Posterior vena cava (tissue), 2 donors: ENCODE measurements around the gene PAPSS1. TPM values are rescaled to one million over a fixed set of nuclear protein-coding genes. Genes with fewer than 3 reads are reported as not detected.
"Not testable (repeated sequence)": the region's sequence is repeated elsewhere in the genome, so short reads cannot be mapped to it uniquely, and the experiment has no call there.

Experiments used
- DNase-seq: peaks from one replicate; pipeline ENCODE4 v3.0.0-alpha.2; 2020; ENCODE audit warnings: low spot score
- intact Hi-C, 2 donors: fragments of 100-400 bp; cut with DNase I; formaldehyde crosslinking; loops; one replicate each; pipeline versions ENCODE4 v1.14.1 to v1.14.2; 2022 to 2023
- total RNA-seq, 2 donors: library from RNA; stranded (reverse); fragmentation: NEBNext Ultra II Directional; extraction: Animal tissue kit (Norgen Biotek cat#: 25700); gene quantifications; one replicate each; pipeline ENCODE4 v1.2.1, GENCODE V29; 2021
- donor health status: DM: yes; HTN: yes; CAD: no.
- donor health status: DM: yes; HTN: yes; CAD: no.

PAPSS1 gene
- total RNA-seq, 2 donors from 2014 or later: 31.6 to 32.5 TPM

DNA sequence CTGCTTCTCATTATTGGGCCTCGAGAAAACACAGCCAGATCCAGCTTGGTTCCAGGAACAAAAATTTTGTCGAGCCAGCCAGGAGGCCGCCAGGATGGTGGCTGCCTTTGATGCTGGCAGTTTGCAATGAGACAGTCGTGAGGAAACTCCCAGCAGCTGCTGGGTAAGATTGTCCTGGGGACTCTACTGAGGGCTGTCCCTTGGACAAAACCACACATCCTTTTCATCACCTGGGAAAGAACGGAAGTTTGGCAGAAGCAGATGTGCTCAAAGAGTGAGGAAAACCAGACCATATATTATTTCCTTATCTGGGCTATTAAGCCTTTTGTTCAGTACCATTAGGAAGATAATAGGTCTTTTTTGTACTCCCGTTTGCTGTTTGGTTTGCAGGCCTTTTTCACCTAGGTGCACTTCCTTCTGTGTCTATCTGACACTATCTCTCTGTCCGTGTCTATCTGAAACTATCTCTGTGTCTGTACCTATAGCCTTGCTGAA is 13.4 kb upstream of the PAPSS1 start:
- intact Hi-C loops: no loop called here
- no peak for DNase-seq

DNA sequence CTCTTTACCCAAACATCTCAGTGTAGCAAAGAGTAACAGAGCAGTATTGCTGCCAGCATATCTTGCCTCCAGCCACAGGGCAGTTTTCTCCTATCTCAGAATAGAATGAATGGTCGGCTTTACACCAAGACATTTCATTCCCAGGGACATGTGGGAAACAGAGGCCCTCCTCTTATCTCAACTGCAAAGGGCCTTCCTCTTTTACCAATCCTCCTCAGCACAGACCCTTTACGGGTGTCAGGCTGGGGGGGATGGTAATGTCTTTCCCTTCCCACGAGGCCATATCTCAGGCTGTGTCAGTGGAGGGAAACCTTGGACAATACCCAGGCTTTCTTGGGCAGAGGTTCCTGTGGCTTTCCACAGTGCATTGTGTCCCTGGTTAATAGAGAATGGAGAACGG is 9.0 kb upstream of the PAPSS1 start:
- intact Hi-C loops, DNase-seq: not testable (repeated sequence)

DNA sequence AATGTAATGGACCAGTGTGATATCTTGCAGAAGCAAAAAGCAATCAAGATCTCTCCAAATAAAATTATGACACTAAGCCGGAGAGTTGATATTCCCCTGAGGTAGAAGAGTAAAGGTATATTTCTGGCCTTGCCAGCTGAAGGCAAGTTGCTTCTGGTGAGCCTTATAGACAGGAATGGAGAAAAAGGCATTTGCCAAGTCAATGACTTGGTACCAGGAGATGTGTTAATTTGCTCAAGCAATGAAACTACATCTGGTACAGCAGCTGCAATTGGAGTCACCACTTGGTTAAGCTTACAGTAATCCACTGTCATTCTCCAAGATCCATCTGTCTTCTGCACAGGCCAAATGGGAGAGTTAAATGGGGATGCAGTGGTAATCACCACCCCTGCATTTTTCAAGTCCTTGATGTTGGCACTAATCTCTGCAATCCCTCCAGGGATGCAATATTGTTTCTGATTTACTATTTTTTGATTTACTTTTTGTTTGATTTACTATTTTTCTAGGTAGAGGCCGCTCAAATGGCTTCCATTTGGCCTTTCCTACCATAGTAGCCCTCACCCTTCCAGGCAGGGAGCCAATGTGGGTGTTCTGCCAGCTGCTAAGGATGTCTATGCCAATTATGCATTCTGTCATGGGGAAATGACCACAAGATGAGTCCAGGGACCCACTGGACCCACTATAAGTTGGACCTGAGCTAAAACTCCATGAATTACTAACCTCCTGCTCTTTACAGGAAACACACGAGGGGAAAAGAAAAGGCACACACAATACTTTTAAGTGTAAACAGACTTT is 6.3 kb upstream of the PAPSS1 start:
- intact Hi-C loops, DNase-seq: not testable (repeated sequence)

DNA sequence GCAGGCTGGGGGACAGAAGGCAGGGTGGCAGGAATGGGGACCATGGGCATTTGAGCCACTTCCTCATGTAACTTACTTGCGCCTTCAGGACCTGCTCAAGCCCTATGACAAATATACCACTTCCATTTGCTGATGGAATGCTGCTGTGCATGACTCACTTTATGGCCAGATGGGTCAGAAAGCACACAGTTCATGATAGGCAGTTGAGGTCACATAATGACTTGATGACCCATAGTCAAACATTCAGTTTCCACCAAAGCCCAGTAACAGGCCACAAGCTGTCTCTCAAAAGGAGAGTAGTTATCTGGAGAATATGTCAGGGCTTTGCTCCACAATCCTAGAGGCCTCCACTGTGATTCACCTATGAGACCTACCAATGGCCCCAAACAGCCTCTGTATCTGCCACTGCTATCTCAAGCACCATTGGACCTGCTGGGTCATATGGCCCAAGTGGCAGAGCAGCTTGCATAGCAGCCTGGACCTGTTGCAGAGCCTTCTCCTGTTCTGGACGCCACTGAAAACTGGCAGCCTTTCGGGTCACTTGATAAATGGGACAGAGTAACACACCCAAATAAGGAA is 5.3 kb upstream of the PAPSS1 start:
- intact Hi-C loops: no loop called here

DNA sequence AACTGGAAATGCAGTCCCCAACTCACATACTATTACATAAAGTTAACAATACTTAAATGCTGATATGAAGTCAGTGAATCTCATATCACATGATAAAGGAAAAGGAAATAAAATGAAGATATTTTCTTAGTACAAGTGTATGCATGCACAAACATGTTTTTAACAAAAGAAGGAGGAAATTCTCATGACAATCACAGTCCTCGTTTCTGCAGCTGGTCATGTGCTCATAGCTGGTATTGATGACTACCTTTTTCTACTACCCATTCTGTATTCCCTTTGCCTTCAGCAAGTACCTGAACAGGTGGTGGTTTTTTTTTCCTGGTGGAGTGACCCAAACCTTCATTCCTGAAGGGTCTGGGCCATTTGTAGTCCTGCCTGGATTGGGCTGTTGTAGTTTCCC is 3.3 kb upstream of the PAPSS1 start:
- intact Hi-C loops, DNase-seq: not testable (repeated sequence)

More for the DNA sequence above, 5.3 kb upstream of the PAPSS1 start:
- DNase-seq: no peak

DNA sequence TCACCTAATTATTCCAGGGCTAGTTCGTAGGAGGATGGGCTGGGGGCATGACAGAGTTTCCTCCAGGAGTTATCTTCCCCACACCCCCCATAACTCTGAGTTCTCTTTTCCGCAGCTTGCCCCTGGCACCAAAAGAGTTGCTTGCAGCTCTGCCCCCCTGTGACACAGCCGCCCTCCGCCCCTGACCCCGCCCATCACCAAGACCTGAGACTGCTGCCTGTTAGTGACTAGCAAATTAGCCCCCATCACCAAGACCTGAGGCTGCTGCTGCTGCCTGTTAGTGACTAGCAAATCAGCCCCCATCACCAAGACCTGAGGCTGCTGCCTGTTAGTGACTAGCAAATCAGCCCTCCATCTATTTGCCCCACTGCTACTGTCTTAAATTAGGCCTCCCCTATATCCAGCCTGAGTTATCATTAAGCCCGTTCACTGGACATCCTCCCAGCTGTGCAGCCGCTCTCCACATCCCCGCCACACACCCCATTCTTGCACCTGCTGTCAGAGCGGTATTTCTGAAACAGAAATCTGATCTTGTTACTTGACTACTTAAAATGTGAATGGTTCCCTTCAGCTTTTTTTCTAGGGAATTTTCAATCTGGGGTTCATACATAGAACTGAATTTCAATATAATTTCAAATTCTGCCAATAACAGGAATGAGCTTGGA is 1.5 kb upstream of the PAPSS1 start:
- intact Hi-C loops: no loop called here
- DNase-seq: no peak

DNA sequence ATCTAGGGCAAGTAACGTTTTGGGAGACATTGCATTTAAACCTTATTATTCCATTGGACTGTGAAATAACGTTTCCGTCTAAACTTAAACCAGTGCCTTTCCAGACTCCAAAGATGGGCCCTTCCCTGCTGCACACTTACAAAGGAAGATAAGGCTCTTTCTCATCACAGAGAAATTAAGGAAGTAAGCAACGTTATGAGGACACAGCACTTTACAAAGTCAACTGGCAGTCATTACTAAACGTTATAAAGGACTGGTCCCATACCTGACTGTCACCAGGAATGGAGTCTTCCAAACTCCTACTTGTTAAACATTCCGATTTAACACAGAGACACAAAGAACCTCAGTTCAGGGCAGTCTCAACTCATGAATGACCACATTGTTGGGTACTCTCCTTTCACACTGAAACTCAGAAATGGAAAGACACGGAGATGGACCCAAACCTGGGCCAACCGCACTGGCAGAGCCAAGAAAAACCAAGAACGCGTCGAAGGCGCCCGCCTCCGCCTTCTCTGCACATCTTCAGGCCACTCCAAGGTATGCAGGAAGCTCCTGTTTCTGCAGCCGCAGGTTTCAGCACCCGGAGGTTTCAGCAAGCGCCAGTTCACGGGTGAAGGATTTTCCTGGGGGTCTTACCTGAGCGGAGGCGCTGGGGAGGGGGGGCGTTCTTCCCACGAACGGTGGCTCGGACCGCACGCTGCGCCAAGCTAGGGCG is 670 bp downstream of the PAPSS1 start:
- no peak for DNase-seq
- intact Hi-C loops: loop anchor here in 1 of 2 donors (5.0 kb wide), 1 partner anchor 1708 kb away; no protein-coding TSS in a partner anchor

DNA sequence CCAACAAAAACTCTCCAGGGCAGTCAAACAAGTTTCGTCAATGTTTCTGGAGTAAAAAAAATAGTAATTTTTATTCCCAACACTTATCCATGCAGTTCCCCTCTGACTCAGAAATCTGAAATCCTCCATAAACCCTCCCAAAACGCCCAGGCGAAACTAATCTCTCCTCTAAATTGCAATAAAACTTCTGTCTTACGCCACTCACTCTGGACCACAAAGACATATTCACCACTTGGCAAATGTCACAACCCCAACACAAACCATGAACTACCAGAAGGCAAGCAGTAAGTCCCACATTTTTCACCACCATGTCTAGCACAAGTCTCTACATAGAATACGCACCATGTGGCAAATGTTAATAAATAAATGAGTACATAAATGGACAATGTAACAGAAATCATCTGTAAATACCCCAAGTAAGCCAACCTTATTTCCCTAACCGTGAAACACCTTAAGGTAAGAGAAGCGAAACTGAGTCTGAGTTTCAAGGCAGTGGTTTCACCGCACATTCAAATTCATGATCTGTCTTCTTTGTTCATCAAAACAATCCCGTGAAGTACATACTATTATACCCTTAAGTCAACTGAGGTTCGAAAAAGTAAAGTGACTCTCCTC is 1.6 kb downstream of the PAPSS1 start:
- intact Hi-C loops: loop anchor here in 1 of 2 donors (5.0 kb wide), 1 partner anchor 1709 kb away; no protein-coding TSS in a partner anchor
- no peak for DNase-seq

DNA sequence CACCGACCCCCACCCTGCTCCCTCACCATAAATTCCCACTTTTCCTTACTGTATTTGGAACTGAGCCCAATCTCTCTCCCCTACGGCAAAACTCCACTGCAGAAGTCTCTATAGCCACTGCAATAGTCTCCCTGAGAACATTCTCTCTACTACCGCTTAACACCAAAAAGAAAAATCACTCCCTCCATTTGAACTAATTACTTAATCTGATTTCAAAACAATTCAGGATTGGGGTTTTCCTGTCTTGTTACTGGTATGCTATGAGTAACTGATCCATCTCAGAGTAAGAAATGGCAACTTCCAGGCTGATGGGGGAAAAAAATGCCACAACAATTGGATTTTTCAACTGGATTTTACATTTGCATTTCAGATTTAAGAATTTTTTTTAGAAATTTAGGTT is 5.8 kb downstream of the PAPSS1 start:
- intact Hi-C loops: no loop called here
- no peak for DNase-seq

DNA sequence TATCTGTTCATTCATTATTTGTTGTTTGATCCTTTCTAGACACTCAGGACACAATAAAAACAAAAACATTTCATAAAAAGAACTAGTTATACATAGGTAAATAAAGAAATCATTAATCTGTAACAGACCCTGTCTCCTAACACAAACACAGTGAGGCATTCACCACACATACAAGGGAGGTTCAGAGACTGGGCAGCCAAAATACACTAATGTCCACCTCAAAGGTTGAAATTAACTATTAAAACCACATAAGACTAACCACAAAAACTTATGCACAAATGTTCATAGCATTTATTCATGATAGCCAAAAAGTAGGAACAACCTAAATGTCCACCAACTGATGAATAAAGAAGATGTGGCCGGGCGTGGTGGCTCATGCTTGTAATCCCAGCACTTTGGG is 7.8 kb downstream of the PAPSS1 start:
- no peak for DNase-seq
- intact Hi-C loops: no loop called here

DNA sequence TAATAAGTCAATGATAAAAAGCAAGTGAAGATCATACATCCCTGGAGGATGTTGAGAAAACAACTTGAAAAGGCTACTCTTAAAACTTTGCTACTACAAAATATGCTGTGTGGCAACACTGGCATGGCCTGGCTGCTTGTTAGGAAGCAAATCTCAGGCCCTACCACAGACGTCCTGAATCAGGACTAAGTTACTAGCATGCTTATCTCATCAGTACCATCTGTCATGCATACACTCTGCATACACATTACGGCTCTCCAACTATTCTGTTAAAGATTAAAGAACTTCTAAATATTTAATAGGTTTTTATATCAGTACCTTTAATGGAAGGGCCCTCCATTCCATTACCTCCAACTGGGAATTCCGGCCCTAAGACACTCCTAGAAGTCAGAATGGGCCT is 8.2 kb downstream of the PAPSS1 start:
- intact Hi-C loops: no loop called here

DNA sequence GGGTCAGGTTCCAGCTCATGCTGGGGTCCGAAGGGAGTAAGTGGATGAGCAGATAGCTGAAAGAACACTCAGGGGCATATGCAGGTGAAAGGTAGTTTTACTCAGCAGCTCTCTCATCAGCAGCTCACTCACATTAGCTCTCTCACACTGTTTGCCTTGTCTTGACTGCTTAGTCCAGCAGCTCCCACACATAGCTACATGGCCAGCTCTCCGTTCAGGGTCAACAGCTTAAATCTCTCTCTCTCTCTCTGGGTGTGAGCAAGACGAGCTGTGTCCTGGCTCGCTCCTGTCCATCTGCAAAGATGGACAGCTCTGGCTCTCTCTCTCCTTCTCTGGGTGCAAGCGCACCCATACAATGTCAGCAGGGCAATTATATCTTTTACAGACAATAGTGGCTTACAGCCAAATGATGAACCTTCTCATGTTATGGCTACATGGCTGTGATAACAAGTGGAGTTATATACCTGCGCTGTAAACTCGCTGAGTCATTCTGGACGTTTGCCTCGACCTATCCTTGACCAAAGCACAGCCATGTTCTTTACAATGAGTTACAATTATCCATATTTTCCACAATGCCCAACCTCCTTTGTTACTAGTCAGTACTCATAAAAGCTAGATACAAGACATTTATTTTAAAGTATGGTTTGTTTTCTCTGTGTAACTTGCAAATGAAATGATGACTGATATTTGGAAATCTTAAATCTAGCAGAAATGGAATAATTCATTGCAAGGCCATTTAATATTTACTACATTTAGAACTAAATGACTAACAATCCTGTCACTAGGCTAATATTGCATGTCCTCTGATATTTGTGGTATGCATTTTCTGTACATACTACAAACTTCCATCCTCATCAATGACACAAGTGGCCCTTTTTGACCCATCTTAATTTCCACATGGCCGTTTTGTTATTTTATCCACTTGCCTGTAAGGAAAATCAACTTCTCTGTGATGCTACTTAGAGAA is 9.3 kb downstream of the PAPSS1 start:
- intact Hi-C loops: no loop called here
- no peak for DNase-seq

More for the DNA sequence above, 8.2 kb downstream of the PAPSS1 start:
- DNase-seq: no peak

DNA sequence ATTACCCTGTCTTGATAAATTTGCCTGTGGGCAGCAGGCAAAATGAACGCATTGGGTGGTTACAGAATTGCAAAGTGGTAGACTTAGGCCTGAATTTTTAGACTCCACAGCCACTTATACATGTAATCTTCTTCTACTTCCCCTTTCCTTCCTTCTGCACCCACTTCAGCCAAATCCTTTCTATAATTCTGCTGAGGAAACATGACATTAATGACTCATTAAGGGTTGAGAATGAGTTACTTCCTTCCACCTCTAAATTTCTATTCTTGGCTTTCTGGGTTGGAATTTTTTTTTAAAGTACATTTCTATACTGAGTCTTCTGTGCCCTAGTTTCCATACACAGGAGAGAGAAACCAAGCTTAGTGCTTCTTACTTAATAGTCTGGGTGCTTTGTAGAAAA is 10.1 kb downstream of the PAPSS1 start:
- DNase-seq: no peak
- intact Hi-C loops: no loop called here

DNA sequence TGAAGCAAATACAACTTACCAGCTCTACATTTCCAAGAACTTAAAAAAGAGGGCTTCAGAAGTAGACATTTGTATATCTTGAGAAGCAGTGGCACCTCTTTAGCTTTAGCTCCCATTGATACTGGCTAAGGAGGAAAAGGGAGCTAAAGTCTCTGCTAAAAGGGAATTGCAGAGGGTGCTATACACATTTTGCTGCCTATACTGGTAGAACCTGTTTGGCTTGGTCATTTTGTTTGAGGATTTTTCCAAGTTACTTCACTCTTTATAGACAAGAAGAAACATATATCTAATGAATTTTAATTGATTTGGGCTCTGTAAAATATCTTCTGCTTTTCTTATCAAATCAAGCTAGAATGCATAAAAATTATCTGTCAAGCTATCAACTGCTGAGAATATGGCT is 11.8 kb downstream of the PAPSS1 start:
- intact Hi-C loops: no loop called here
- DNase-seq: no peak

DNA sequence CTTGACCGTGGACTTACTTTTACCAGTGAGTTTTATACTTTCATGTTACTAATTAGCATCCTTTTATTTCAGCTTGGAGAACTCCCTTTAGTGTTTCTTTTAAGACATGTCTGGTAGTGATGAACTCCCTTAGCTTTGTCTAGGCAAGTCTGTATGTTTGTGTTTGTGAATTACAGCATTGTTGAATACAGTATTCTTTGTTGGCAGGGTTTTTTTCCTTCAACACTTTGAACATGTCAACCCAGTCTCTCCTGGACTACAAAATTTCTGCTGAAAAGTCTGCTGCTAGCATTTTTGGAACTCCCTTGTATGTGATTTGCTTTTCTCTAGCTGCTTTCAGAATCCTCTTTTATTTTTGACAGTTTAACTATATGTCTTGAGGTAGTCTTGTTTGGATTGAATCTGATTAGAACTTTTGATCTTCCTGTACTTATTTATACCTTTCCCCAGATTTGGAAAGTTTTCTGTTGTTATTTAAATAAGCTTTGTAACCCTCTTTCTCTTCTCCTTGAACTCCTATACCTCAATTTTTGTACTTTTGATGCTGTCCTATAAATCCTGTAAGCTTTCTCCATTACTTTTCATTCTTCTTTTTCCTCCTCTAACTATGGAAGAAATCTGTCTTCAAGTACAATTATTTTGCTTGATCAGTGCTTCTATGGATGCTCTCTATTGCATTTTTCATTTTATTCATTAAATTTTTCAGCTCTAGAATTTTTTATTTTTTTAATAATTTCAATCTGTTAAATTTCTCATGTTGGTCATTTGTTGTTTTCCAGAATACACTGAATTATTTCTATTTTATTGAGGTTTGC is 14.1 kb downstream of the PAPSS1 start:
- intact Hi-C loops: no loop called here
- no peak for DNase-seq

DNA sequence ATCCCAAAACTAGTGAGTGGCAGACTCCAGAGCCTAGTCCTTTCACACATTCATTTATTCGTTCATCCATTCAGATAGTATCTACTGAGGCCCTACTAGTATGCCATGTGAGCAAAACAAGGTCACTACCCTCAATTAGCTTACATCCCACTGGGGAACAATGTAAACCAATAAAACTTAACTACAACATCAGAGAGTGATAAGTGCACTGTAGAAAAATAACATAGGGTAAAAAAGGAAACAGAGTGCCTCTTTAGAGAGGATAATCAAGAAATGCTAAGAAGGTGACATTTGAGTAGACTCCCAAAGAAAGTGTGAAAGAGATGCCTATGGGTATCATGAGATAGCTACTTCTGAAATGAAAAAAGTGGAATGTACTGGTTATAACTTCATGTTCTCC is 18.5 kb downstream of the PAPSS1 start:
- intact Hi-C loops: no loop called here
- DNase-seq: no peak

DNA sequence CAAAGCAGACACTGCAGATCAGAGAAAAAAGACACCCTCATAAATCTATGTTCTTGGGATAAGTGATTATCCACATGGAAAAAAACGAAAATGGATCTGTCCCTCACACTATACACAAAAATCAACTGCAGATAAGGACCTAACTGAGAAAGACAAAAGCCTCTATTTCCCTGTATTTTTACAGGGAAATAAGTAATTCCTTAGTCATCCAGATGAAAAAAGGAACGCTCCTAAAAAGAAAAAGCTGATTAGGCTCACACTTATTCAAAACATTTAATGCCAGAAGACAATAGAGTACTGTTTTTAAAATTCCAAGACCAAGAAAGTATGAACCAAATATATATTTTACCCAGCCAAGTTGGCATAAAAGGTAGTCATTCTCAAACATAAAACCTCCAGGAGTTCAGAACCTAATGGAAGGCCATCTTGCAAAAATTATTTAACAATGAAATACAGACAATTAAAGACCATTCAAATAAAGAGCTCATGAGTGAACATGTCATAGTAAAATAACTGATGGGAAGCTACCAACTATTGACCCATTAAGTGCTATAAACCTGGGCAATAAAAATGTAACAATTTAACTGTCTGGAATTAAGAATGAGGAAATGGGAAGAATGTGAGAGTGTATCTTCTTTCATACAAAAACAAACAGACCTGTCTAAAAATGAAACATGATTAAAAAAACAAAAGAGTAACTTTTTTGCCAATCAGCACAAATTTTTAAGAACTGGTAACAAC is 20.4 kb downstream of the PAPSS1 start:
- no peak for DNase-seq
- intact Hi-C loops: no loop called here
